GM21381 (cell line): Measurements from ENCODE around the gene IL6ST.
A peak's percentile ranks its signal among the peaks of the same experiment; 100 is the strongest.
"Not testable (repeated sequence)": the region's sequence is repeated elsewhere in the genome, so short reads cannot be mapped to it uniquely, and the experiment has no call there.

Source experiments
- ATAC-seq: cut with Tn5 transposase; IDR thresholded peaks from one replicate; pipeline ENCODE4 v1.9.1; 2021; ENCODE audit warnings: mild to moderate bottlenecking, moderate library complexity; ENCODE audit not compliant: unreplicated experiment

The IL6ST gene

DNA sequence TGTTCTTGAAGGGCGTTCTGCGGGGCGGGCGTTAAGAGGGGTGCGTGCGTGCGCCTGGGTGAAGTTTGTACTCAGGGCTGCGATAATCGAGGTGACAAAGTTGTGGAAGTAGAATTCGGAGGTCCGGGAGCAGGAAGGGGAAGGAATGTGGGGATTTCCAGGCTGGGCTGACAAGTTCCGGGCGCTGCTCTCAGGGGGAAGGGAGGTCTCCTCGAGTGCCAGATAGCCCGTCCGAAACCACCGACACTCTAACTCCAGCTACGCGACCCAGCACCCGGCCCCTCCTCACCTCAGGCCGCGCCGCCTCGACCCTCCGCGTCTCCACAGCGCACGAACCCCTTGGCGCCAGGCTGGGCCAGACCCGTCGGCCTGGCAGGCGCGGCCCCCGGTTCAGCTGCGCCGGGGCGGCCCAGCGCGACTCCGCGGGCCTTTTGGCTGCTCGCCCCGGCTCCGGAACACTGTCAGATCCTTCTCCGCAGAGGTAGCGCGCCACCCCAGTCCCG is at the start of gene IL6ST:
TSS of gene IL6ST (minus strand) at position 469 of the 503 bp plus-strand sequence. CDS start 18,685 bp downstream, outside the sequence.
- ATAC-seq = peak; percentile 36

DNA sequence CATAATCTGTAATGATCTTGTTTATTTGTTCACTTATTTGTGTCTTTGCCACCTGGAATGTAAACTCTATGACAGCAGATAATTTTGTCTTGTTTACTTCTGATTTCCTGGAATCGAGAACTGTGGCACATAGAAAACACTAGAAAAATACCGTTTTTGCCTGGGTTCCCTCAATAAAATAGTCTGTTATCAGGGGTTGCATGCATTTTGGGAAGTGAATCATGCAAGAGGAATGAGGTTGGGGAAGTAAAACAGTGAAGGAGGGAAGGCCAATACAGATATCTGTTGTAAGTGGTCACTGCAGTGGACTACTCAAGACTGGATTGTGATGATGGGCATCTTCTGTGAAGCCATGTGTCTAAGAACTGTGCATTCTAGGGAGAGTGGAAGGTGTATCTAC is 45.2 kb upstream of the IL6ST start:
- ATAC-seq = no peak

DNA sequence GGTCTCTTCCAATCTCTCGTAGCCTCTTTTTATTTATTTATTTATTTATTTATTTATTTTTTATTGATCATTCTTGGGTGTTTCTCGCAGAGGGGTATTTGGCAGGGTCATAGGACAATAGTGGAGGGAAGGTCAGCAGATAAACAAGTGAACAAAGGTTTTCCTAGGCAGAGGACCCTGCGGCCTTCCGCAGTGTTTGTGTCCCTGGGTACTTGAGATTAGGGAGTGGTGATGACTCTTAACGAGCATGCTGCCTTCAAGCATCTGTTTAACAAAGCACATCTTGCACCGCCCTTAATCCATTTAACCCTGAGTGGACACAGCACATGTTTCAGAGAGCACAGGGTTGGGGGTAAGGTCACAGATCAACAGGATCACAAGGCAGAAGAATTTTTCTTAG is 43.4 kb upstream of the IL6ST start:
- ATAC-seq = not testable (repeated sequence)

DNA sequence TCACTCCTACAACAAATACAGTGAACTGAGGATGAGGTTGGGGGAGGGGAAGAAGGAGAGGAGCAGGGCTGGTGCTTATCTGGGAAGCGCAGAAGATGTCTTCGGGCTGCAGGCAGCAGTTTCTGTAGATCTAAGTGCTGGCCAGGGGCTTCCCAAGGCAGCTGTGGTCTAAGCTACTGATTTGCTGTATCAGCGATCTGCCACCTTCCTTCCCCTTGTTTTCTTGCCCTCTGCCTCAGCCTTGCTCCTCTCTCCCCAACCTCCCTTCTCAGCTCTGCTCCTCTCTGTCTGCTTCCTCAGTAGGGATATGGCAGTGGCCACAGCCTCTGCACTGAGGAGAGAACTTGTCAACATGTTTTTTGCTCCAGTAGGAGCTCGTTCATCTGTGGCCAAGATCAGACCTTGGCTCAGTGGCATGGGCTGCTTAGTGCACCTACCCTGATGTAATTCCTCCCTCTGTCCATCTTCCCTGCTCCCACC is 42.8 kb upstream of the IL6ST start:
- no peak for ATAC-seq

DNA sequence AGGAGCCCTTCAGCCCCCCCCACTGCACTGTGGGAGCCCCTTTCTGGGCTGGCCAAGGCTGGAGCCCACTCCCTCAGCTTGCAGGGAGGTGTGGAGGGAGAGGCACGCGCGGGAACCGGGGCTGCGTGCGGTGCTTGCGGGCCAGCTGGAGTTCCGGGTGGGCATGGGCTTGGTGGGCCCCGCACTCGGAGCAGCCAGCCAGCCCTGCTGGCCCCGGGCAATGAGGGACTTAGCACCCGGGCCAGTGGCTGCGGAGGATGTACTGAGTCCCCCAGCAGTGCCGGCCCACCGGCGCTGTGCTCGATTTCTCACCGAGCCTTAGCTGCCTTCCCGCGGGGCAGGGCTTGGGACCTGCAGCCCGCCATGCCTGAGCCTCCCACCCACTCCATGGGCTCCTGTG is 40.6 kb upstream of the IL6ST start:
- not testable (repeated sequence) for ATAC-seq

DNA sequence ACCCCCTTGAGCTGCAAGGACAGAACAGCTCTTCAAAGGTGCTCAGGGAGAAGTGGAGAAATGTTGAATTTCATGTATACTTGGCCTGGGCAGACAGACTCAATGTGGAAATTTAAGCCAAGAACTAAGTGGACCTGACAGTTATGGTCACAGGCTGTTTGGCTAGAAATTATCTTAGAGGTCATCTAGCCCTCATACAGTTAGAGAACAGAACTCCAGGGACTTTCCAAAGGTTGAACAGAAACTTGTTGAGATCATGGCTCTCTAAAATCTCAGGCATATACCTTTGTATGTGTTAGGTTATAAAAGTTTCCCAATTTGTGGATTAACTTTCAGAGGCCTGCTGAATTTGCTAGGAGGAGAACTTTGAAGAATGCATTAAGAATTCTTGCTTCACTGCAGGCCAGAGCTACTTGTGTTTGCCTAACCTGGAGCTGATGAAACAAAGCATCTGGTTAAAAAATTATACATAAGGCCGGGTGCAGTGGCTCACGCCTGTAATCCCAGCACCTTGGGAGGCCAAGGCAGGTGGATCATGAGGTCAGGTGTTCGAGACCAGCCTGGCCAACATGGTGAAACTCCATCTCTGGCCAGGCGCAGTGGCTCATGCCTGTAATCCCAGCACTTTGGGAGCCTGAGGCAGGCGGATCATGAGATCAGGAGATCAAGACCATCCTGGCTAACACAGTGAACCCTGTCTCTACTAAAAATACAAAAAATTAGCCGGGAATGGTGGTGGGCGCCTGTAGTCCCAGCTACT is 35.3 kb upstream of the IL6ST start:
- ATAC-seq = not testable (repeated sequence)

DNA sequence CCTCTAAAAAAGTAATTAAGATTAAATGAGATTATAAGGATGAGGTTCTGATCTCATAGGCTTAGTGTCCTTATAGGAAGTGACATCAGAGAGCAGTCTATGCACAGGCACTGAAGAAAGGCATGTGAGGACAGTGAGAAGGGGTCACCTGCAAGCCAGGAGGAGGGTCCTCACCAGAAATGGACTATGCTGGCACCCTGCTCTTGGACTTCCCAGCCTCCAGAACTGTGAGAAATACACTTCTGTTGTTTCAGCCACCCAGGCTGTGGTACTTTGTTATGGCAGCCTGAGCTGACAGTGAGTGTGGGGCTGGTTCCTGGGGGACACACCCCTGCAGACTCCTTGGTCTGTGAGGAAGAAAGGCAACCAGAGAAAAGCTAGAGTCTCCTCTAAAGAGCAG is 34.7 kb upstream of the IL6ST start:
- no peak for ATAC-seq

DNA sequence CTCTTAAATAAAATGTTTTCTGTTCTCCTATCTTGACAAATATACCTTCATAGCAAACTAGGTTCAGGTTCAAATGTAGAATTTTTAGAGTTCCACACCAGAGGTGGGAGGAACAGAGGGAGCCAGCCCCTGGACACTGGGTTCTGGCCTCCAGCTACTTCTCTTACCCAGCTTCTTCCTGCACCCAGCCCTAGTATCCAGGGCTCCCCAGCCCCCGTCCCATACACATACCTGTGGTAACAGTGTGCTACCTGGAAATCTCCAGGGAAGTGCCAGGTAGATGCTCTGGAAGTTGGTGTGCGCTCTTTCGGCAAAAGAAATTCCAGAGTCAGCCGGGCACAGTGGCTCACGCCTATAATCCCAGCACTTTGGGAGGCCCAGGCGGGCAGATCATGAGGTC is 33.9 kb upstream of the IL6ST start:
- no peak for ATAC-seq

DNA sequence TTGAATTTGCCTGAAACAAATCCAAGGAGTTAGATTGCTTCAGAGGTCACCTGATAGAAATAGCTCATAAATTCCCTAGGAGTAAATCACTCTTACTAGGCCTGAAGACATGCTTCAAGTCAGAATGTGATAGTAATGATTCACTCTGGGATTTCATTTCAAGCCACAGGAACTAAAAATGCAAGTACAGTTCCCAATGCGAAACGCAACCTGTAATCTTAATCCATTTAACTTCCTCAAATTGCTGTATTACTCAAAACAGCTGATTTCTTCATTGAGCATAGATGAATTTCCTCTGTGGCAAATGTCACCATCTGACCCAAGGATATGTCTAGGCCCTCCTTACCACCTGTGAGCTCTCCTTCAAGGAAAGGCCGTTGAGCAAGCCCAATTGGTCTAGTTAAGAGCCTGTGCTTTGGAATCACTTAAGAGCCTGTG is 32.1 kb upstream of the IL6ST start:
- peak; percentile 71 for ATAC-seq

DNA sequence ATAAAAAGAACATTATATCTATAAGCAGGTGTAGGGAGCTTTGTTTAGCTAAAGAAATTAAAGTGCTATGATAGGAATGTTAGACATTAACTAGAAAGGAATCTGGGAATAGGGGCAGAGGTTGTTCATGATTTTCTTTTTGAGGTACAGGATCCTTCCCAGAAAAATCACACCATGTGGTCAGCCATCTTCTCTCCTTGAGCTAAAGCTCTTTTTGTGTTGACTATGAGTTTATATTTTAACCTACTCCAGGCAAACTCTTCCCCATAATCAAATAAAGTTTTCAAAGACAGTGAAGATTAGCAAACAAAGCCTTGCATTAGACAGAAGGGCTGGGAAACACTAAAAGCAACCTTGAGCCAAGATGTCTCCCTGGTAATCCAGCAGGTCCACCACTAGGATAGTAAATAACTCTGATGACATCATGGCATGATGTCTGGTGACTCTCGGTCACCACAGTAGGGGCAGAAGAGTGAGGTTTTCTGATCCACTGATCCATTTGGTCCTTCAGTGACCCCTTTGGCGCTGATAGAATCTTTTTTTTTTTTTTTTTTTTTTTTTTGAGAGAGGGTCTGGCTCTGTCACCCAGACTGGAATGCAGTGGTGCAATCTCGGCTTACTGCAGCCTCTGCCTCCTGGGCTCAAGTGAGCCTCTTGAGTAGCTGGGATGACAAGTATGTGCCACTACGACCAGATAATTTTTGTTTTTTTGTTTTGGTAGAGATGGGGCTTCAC is 30.6 kb upstream of the IL6ST start:
- ATAC-seq = no peak

DNA sequence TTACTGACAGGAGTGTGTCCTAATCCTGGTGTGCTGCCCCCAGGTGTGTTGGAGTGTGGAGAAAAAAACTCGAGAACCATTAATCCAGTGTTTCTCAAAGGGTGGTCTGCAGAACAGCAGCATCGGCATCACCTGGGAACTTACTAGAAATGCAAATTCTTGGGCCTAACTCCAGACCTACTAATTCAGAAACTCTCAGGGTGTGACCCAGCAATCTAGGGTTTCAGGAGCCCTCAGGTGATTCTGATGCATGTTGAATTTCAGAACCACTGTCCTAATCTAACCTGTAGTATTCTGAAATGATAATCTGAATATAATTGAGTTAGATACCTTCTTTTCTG is 30.0 kb upstream of the IL6ST start:
- no peak for ATAC-seq

DNA sequence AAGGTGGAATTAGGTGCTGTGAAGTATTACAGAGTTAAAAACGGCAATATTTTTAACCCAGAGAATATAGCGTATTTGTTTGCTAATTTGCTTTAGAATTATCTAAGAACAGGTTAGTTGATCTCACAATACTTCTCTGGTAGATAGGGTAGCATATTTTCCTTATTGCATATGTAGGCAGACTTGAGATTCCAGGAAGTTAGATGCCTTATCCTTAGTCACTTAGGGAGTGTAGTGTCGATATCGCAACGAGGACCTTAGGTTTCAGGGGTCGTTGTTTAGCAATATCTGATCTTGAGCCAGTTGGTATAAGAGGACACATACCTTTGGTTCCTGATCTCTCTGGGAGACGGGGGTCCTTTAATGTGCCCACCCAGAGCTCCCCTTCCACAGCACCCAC is 28.5 kb upstream of the IL6ST start:
- no peak for ATAC-seq

DNA sequence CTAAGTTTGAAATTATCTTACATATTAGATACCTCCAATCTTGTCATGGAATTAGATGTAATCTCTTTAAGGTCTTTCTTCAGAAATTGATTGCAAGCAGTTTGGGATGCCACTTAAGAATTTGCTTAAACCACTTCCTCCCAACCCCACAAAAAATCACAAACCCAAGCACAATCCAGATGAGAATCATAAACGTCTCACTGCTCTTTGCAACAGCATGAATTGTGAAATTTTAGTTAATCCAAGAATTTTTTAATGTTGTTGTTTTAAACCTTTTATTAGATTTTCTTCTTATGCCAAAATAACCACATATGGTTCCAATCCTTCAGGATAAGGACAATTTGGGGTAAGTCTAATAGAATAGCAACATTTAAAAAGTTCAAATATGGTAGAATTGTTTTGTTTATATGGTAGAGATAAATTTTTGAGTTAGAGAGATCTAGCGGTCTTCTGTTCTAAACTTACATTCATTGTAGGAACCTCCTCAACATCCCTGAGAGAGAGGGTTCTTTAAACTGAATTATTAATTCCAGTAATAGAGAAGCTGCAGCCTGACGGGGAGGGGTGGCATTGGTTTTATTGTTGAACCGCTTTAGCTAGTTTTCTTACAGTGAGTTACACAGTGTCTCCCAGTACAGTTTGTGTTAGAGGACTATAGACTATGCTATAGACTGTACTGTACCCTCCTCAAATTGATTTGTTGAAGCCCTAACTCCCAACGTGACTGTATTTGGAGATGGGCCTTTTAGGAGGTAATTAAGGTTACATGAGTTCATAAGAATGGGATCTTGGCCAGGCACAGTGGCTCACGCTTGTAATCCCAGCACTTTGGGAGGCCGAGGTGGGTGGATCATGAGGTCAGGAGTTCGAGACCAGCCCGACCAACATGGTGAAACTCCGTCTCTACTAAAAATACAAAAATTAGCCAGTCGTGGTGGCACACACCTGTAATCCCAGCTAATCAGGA is 24.8 kb upstream of the IL6ST start:
- no peak for ATAC-seq

DNA sequence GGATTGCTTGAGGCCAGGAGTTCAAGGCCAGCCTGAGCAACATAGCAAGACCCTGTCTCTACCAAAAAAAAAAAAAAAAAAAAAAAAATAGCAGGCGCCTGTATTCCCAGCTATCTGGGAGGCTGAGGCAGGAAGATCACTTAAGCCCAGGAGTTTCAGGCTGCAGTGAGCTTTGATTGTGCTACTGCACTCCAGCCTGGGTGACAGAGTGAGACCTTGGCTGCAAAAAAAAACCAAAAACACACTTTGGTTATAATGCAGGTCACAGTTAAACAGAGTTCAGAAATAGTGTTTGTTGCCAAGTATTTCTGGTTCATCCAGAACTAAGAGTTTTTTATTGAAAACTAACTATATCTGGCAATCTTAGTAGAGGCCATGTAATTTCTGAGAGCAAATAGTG is 24.1 kb upstream of the IL6ST start:
- no peak for ATAC-seq

DNA sequence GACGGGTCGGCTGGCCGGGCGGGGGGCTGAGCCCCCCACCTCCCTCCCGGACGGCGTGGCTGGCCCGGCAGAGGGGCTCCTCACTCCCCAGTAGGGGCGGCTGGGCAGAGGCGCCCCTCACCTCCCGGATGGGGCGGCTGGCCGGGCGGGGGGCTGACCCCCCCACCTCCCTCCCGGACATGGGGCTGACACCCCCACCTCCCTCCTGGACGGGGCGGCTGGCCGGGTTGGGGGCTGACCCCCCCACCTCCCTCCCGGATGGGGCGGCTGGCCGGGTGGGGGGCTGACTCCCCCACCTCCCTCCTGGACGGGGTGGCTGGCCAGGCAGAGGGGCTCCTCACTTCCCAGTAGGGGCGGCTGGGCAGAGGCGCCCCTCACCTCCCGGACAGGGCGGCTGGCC is 19.9 kb upstream of the IL6ST start:
- not testable (repeated sequence) for ATAC-seq

DNA sequence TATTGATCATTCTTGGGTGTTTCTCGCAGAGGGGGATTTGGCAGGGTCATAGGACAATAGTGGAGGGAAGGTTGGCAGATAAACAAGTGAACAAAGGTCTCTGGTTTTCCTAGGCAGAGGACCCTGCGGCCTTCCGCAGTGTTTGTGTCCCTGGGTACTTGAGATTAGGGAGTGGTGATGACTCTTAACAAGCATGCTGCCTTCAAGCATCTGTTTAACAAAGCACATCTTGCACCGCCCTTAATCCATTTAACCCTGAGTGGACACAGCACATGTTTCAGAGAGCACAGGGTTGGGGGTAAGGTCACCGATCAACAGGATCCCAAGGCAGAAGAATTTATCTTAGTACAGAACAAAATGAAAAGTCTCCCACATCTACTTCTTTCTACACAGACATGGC is 19.2 kb upstream of the IL6ST start:
- ATAC-seq = not testable (repeated sequence)

DNA sequence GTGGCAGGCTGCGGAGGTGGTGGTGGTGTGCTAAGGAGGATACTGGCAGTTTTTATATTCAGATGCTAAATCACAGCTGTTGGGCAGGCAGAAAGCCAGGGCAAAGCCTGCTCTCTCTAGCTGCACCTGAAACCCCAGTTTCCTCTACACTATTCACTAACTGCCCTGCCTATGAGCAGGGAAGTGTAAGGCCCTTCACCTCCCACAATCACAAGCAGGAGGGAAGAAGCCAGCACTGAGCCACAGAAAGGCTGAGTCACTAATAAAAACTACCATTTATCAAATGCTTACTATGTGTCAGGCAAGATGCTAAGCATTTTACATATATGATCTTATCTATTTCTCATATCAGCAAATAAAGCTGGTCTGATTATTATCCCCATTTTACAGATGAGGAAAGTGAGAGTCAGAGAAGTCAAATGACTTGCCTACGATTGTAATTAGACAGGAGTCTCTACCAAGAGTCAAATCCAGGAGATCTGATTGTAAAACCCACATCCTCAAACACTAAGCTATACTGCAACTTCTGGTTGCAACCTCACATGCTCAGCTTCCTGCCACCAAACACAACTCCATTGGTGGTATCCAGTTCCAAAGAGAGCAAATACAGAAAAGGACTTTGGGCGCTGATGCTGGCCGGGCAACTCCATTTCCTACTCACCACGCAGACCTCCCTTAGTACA is 17.7 kb upstream of the IL6ST start:
- peak; percentile 73 for ATAC-seq

DNA sequence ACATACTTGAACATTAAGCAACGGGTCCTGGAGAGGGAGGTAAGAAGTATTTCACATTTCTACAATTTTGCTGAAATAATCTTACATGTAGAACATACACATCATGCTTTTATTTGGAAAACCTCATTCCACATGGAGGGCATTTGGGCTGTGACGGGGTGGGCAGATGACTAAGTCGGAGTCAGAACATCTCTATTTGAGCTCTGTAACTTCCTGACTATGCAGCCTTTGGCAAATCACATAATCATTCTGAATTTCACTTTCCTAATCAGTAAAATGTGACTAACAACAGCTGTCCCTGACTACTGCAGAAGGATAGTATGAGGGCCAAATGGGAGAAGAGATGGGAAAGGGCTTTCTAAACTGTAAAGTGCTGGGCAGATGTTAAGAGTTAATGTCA is 17.1 kb upstream of the IL6ST start:
- ATAC-seq = peak; percentile 20

DNA sequence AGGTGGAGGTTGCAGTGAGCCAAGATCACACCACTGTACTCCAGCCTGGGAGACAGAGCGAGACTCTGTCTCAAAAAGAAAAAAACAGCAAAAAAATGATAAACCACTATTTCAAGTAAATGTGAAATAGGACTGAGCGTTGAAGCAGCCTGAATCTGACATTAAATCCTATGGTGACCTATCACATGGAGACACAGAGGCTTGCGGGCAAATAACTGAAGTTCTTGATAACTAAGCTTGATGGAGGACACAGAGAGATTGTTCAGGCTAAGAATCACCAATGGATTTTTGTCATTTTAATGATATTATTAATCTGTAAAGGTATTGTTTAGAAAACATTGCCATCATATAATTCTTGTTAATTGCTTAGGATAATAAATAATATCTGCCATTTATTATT is 15.7 kb upstream of the IL6ST start:
- ATAC-seq = no peak

DNA sequence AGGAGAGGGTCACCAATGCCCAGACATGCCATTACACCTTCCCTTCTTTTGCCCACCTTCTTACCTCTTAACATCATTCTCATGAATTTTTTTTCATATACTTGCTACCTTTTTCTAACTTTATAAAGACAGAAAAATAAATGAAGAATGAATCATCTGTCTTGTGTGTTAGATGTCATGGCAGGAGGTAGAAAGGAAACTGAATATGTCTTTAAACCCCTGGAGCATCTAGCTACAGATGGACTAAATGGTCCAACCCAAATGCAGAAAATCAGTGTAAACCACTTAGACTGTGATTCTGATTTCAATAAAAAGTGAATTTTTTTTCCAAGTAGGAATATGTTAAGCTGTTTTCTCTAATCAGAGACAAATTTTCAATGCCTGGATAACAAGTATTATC is 11.8 kb upstream of the IL6ST start:
- no peak for ATAC-seq
